K562 (cell line): ENCODE results near the gene ARID3B. TPM values are rescaled to one million over a fixed set of nuclear protein-coding genes. Genes with fewer than 3 reads are reported as not detected.

Experiments used
- ARID1B ChIP-seq: fragments of 450-650 bp; IDR thresholded peaks from 2 replicates; pipeline ENCODE4 v1.6.1; 2016; ENCODE audit warnings: antibody characterized with exemption, mild to moderate bottlenecking, inconsistent platforms
- ATF6 ChIP-seq: sonication (generic); formaldehyde crosslinking; IDR thresholded peaks from 2 replicates; pipeline ENCODE4 v1.4.0; 2020; ENCODE audit warnings: mild to moderate bottlenecking, missing genetic modification reagents
- BACH1 ChIP-seq: fragments of 200-800 bp; sonication (Bioruptor generic); IDR thresholded peaks from 2 replicates; pipeline ENCODE4 v1.6.1; 2016; ENCODE audit warnings: missing genetic modification characterization, missing compliant biosample characterization
- CBX1 ChIP-seq: sonication (generic); IDR thresholded peaks from 2 replicates; pipeline ENCODE4 v1.6.1; 2016; ENCODE audit warnings: antibody characterized with exemption, low read depth, mild to moderate bottlenecking
- CREB3L1 ChIP-seq: fragments of 450-650 bp; IDR thresholded peaks from 2 replicates; pipeline ENCODE4 v1.6.1; 2014; ENCODE audit warnings: low read depth, mild to moderate bottlenecking, moderate library complexity, borderline replicate concordance
- CUX1 ChIP-seq: fragments of 200-800 bp; sonication (Bioruptor generic); IDR thresholded peaks from 2 replicates; pipeline ENCODE4 v1.6.1; 2016; ENCODE audit warnings: missing genetic modification characterization, missing compliant biosample characterization
- ETV5 ChIP-seq: sonication (generic); formaldehyde crosslinking; IDR thresholded peaks from 2 replicates; pipeline ENCODE4 v1.4.0; 2020; ENCODE audit warnings: low read depth, mild to moderate bottlenecking, missing genetic modification reagents
- FOS ChIP-seq: IDR thresholded peaks from 3 replicates; pipeline ENCODE4 v1.6.1; 2011; ENCODE audit not compliant: insufficient read length; ENCODE audit errors: extremely low read depth
- KLF10 ChIP-seq: fragments of 250-450 bp; sonication (Bioruptor Pico); IDR thresholded peaks from 2 replicates; pipeline ENCODE4 v1.6.1; 2021; ENCODE audit warnings: matching md5 sums
- L3MBTL2 ChIP-seq: fragments of 450-650 bp; IDR thresholded peaks from 2 replicates; pipeline ENCODE4 v1.6.1; 2016; ENCODE audit warnings: mild to moderate bottlenecking, moderate library complexity
- MECOM ChIP-seq: fragments of 250-450 bp; sonication (Bioruptor Pico); IDR thresholded peaks from 2 replicates; pipeline ENCODE4 v1.8.0; 2022; ENCODE audit warnings: inconsistent platforms
- MLX ChIP-seq, 2 experiments: fragments of 450-650 bp in 1 of 2; sonication (generic) in 1 of 2; formaldehyde crosslinking; conservative IDR thresholded peaks; 2 replicates each; pipeline versions ENCODE4 v1.4.0 to v1.8.1; 2020 to 2022; ENCODE audit warnings: mild to moderate bottlenecking in 1 of 2, missing genetic modification reagents in 1 of 2
- NCOR1 ChIP-seq: fragments of 450-650 bp; IDR thresholded peaks from 2 replicates; pipeline ENCODE4 v1.6.1; 2016; ENCODE audit warnings: mild to moderate bottlenecking, moderate library complexity
- SLC30A9 ChIP-seq: fragments of 250-450 bp; sonication (Bioruptor Pico); IDR thresholded peaks from 2 replicates; pipeline ENCODE4 v1.8.0; 2022; ENCODE audit warnings: mild to moderate bottlenecking, moderate library complexity
- SP2 ChIP-seq: IDR thresholded peaks from 2 replicates; pipeline ENCODE4 v1.6.1; 2011; ENCODE audit warnings: mild to moderate bottlenecking, low read depth, low read length, moderate library complexity; ENCODE audit not compliant: poor library complexity, severe bottlenecking; ENCODE audit errors: extremely low read depth
- TGIF2 ChIP-seq: sonication (generic); formaldehyde crosslinking; IDR thresholded peaks from 2 replicates; pipeline ENCODE4 v1.8.1; 2022; ENCODE audit warnings: mild to moderate bottlenecking, missing genetic modification reagents, moderate library complexity
- XRCC5 ChIP-seq: fragments of 200-400 bp; formaldehyde crosslinking; IDR thresholded peaks from 2 replicates; pipeline ENCODE4 v1.6.1; 2017; ENCODE audit warnings: low read depth, mild to moderate bottlenecking, low read length
- ZNF212 ChIP-seq: fragments of 450-650 bp; formaldehyde crosslinking; IDR thresholded peaks from 2 replicates; pipeline ENCODE4 v1.4.0; 2020; ENCODE audit warnings: mild to moderate bottlenecking
- ZNF583 ChIP-seq: fragments of 250-450 bp; sonication (Bioruptor Pico); IDR thresholded peaks from 2 replicates; pipeline ENCODE4 v1.4.0; 2020
- polyA plus RNA-seq, 8 experiments: library from polyadenylated mRNA; depleted of rRNA in 4 of 8; stranded (reverse) in 5 of 8; unstranded in 3 of 8; fragments of >200 nt; fragmentation: Nextera tagmentation in 2 of 8; fragmentation: Illumina TruSeq in 1 of 8; extraction: Ambion mirVana in 2 of 8; extraction: Trizol in 1 of 8; gene quantifications; 2 replicates each; pipeline versions ENCODE4 v1.2.1 to v1.2.3, GENCODE V29; 2011 to 2014; ENCODE audit warnings: inconsistent platforms in 1 of 8, missing spikeins in 1 of 8
- total RNA-seq, 7 experiments: library from RNA; depleted of rRNA in 6 of 7; stranded (reverse); fragments of >200 nt in 6 of 7; fragmentation: Illumina TruSeq in 2 of 7; extraction: Trizol in 2 of 7; gene quantifications; 2 replicates each; pipeline versions ENCODE4 v1.2.1 to v1.2.3, GENCODE V29; 2011 to 2021; ENCODE audit warnings: low replicate concordance in 1 of 7

Gene ARID3B
- total and polyA plus RNA-seq, 9 of the 15 experiments (the other 6 are each of a cell fraction or from before 2014, with no cell fraction given): 0.32 to 15.1 (median 7.1) TPM

- no peak for TF ChIP-seq ZNF583 (CRISPR knock-in tag)
- TF ChIP-seq FOS: no peak
- no peak for TF ChIP-seq MLX (CRISPR knock-in tag; conservative IDR thresholded peaks at IDR 0.05)
- TF ChIP-seq SP2: no peak
- TF ChIP-seq MECOM (CRISPR knock-in tag): no peak
- no peak for TF ChIP-seq CBX1
- TF ChIP-seq L3MBTL2: no peak
- no peak for TF ChIP-seq SLC30A9 (CRISPR knock-in tag)
- no peak for TF ChIP-seq XRCC5
- TF ChIP-seq ATF6 (CRISPR knock-in tag): no peak
- no peak for TF ChIP-seq KLF10 (CRISPR knock-in tag)
- peak; percentile 33; the same call in 1 of the 2 replicates for TF ChIP-seq ARID1B
- no peak for TF ChIP-seq ZNF212
- no peak for TF ChIP-seq ETV5 (CRISPR knock-in tag)
- TF ChIP-seq TGIF2 (CRISPR knock-in tag): no peak
- no peak for TF ChIP-seq BACH1 (tag)
- no peak for TF ChIP-seq CREB3L1
- no peak for TF ChIP-seq CUX1 (CRISPR knock-in tag)
- peak; percentile 26 for TF ChIP-seq NCOR1
Measured at GRCh38 chr15:74542166-74543042, 1.4 kb downstream of the ARID3B start (continued).
